GM18951 (cell line): ENCODE results near the gene PTPRN2.

ENCODE experiments used
- POLR2A ChIP-seq: IDR thresholded peaks from 4 replicates; pipeline ENCODE4 v1.6.1; 2011; ENCODE audit warnings: mild to moderate bottlenecking; ENCODE audit not compliant: insufficient read length, insufficient read depth; ENCODE audit errors: extremely low read depth
- in situ Hi-C: fragments of 300-500 bp; cut with MboI; formaldehyde crosslinking; loops from one replicate; pipeline ENCODE4 v1.12.0; 2022; ENCODE audit warnings: low sequenced_read_pairs, mixed read lengths, inconsistent platforms; ENCODE audit not compliant: unreplicated experiment

PTPRN2 gene

GRCh38 chr7:157544226-157544625, 1043.4 kb downstream of the PTPRN2 start:
- in situ Hi-C loops, result no loop called here
- no peak for TF ChIP-seq POLR2A

GRCh38 chr7:157543791-157544190, 1043.8 kb downstream of the PTPRN2 start:
- in situ Hi-C loops, result no loop called here
- no peak for TF ChIP-seq POLR2A

GRCh38 chr7:157543276-157543675, 1044.3 kb downstream of the PTPRN2 start:
- no peak for TF ChIP-seq POLR2A
- in situ Hi-C loops, result no loop called here

GRCh38 chr7:157542068-157543021, 1045.3 kb downstream of the PTPRN2 start:
- no peak for TF ChIP-seq POLR2A
- in situ Hi-C loops, result no loop called here

GRCh38 chr7:157541295-157542067, 1046.1 kb downstream of the PTPRN2 start:
- no peak for TF ChIP-seq POLR2A
- in situ Hi-C loops, result no loop called here

GRCh38 chr7:157540606-157541294, 1046.9 kb downstream of the PTPRN2 start:
- no peak for TF ChIP-seq POLR2A
- in situ Hi-C loops, result no loop called here

- no peak for TF ChIP-seq POLR2A
- in situ Hi-C loops, result no loop called here
Measured at GRCh38 chr7:157540020-157540419, 1047.6 kb downstream of the PTPRN2 start.

GRCh38 chr7:157539521-157539920, 1048.1 kb downstream of the PTPRN2 start:
- in situ Hi-C loops, result no loop called here
- no peak for TF ChIP-seq POLR2A

GRCh38 chr7:157538735-157539134, 1048.9 kb downstream of the PTPRN2 start:
- TF ChIP-seq POLR2A, result no peak
- in situ Hi-C loops, result no loop called here

GRCh38 chr7:157538321-157538720, 1049.3 kb downstream of the PTPRN2 start:
- in situ Hi-C loops, result no loop called here
- no peak for TF ChIP-seq POLR2A

- TF ChIP-seq POLR2A, result no peak
- in situ Hi-C loops, result no loop called here
Measured at GRCh38 chr7:157537056-157537455, 1050.6 kb downstream of the PTPRN2 start.

GRCh38 chr7:157532068-157532467, 1055.6 kb downstream of the PTPRN2 start:
- TF ChIP-seq POLR2A, result no peak
- in situ Hi-C loops, result no loop called here
